Fibroblast of villous mesenchyme (primary cell): ENCODE data around the gene PADI2. TPM values are rescaled to one million over a fixed set of nuclear protein-coding genes. Genes with fewer than 3 reads are reported as not detected.

Experiments
- DNase-seq: peaks from one replicate; pipeline ENCODE4 v3.0.0-alpha.2; 2010; ENCODE audit warnings: low read depth
- H3K4me3 ChIP-seq: 2 replicates; pipeline ENCODE4 v1.5.1; 2011; ENCODE audit warnings: low read depth, mild to moderate bottlenecking, low read length
- CTCF ChIP-seq: IDR thresholded peaks from 2 replicates; pipeline ENCODE4 v1.5.1; 2012; ENCODE audit warnings: low read depth, mild to moderate bottlenecking, low read length; ENCODE audit not compliant: insufficient read depth
- total RNA-seq: library from RNA; depleted of rRNA; stranded (reverse); fragments of >200 nt; gene quantifications from 2 replicates; pipeline ENCODE4 v1.2.3, GENCODE V29; 2012

PADI2 gene
- total RNA-seq, 1 donor, result 0.43 TPM

GRCh38 chr1:17031436-17031835 is 87.8 kb downstream of the PADI2 start:
- no peak overlapping the region for H3K4me3 ChIP-seq
- DNase-seq, result no peak
- no peak for TF ChIP-seq CTCF

DNA sequence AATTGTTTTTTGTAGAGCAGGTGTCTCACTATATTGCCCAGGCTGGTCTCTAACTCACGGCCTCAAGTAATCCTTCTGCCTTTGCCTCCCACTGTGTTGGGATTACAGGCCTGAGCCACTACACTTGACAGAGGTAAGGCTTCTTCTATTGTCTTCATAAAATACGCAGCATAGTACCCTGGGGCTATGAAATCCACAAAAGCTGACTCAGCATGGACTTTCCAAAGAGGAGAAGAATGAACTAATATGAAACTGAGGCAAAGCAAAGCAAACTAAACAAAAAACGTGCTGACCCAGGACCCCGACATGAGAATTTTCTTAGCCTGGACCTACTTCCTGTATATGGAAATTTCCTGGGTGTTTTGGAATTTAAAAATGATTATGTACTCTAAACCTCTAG is 89.0 kb downstream of the PADI2 start:
- no peak for TF ChIP-seq CTCF
- no peak for DNase-seq
- H3K4me3 ChIP-seq, result no peak overlapping the region

DNA sequence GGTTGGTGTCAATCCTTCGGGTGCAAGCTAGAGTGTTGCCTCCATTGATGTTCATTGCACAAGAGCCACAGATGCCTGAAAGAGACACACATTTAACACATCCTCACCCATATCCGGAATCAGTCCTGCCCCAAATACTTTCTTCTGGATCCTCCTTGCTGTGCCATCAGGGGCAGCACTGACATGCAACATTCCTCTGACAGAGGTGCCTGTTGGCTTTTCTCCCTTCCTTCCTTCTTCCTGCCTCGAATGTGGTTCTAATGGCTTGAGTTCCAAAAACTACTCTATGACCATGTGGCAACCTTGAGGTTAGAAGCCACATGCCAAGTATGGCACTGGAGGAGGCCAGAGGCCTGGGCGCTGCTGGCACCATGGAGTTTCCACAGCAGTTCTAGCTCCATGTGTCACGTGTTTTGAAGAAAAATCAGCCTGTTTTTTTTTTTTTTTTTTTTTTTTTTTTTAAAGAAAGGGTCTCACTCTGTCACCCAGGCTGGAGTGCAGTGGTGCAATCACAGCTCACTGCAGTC is 90.5 kb downstream of the PADI2 start:
- no peak overlapping the region for H3K4me3 ChIP-seq
- TF ChIP-seq CTCF, result no peak
- DNase-seq, result no peak

DNA sequence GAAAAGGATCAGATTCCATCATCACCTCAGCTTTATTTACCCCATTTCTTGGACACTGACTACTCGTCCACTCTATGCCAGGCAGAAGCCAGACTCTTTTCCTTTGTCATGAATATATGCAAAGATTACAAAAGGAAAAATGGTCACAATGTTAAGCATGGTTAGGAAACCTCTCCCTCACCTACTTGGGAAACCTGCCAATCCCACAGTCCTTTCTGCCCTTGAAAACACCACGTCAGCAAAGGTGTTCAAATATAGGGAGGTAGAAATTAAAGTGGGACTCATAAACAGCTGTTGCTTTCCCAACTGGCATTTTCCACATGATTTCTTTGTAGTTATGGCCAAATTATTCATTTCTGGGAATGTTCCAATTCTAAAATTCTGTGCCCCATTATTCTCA is 91.4 kb downstream of the PADI2 start:
- DNase-seq, result no peak
- no peak overlapping the region for H3K4me3 ChIP-seq
- no peak for TF ChIP-seq CTCF

DNA sequence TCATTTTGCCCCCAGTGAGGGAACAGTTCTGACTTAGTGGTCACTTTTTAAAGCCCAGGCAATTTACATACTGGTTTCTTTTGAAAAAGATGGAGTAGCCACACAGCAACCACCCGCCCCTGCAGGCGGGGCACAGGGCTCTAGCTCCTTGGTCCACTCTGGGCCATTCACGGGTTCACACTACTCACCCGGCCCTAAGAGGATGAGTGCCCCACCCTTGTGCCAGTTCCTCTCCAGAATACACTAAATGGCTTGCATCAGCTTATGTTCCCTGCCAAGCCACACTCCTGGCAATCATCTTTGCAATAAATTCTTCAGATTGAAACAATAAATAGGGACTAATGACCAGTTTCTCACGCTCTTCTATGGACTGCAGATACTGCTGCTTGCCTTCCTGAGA is 91.8 kb downstream of the PADI2 start:
- TF ChIP-seq CTCF, result no peak
- H3K4me3 ChIP-seq, result no peak overlapping the region
- no peak for DNase-seq

DNA sequence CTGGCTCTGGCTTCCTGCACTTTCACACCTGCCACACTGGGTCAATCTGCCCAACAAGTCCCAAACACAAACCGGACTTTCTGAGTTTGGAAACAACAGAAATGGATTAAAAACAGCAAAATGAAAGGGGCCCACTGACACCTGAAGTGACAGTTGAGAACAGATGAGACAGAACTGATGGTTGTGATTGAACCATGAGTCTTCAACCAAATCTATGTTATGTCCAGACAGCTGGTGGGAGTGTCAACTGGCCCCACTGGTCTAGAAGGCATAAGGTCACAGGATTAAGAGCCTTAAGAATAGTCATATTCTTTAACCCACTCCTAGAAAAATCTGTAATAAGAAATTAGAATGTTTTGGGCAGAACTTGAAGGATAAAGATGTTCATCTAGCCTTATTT is 94.5 kb downstream of the PADI2 start:
- H3K4me3 ChIP-seq, result no peak overlapping the region
- DNase-seq, result no peak
- no peak for TF ChIP-seq CTCF

GRCh38 chr1:17023573-17023972 is 95.7 kb downstream of the PADI2 start:
- no peak overlapping the region for H3K4me3 ChIP-seq
- no peak for DNase-seq
- no peak for TF ChIP-seq CTCF
